GM21515 (cell line): ENCODE data around the gene PGAM5.

Experiments
- ATAC-seq: cut with Tn5 transposase; IDR thresholded peaks from one replicate; pipeline ENCODE4 v1.9.1; 2021; ENCODE audit not compliant: unreplicated experiment

The PGAM5 gene

DNA sequence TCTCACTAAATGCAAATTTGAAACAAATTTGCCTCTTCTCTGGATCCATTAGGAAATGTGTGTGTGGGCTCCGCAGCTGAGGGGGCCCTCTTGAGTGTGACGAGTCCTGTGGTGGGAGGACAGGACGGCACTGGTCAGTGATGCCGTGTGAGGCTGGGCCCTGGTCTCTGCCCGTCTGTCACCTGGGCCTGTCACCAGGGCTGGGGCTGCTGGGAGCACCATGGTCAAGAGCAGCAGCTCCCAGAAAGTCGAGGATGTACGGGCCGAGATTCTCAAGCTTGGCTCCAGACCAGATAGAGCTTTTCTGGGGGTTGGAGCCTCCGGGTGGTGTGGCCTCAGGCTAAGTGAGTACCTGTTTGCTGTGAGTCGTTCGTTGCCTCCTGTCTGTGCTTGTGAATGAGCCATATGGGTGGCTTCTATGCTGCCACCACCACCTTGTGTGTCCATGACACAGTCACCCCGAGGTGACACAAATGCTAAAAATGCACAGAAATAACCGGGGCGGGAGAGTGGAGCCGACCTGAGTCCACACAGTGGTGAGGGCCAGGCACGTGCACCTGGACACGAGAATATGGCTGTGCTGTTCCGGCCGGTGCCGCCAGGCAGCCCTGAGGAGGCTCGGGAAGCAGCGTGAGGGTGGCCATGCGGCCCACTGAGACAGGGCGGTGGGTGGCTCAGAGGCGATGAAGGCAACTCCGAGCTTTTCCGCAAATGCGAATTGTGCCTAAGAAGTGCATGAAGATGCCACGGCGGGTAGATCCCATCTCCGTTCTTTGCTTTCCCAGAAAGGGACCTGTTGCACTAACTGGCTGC lies 8.7 kb downstream of the PGAM5 start:
- ATAC-seq = no peak

GRCh38 chr12:132719954-132720324 lies 9.3 kb downstream of the PGAM5 start:
- no peak for ATAC-seq

- no peak for ATAC-seq
Measured at GRCh38 chr12:132720606-132721345, 10.1 kb downstream of the PGAM5 start.

- ATAC-seq = no peak
Measured at GRCh38 chr12:132723015-132723763, 12.5 kb downstream of the PGAM5 start.

DNA sequence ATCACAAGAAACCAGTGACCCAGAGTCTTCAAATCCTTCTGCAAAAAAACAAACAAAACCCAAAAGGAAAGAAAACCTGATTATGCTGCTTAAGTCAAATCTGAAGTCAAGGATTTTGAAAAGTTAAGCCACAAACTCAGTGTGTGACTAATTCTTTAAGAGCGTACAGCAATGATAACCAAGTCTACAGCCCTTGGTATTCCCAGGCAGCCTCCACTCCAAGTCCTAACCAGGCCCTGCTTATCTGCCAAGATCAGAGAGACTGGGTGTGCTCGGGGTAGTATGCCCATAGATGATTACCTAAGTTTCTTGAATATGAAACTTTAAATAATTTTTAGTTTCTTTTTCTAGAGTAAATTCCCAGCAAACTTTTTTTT lies 13.1 kb downstream of the PGAM5 start:
- ATAC-seq = no peak

GRCh38 chr12:132724506-132725241 lies 14.0 kb downstream of the PGAM5 start:
- no peak for ATAC-seq

DNA sequence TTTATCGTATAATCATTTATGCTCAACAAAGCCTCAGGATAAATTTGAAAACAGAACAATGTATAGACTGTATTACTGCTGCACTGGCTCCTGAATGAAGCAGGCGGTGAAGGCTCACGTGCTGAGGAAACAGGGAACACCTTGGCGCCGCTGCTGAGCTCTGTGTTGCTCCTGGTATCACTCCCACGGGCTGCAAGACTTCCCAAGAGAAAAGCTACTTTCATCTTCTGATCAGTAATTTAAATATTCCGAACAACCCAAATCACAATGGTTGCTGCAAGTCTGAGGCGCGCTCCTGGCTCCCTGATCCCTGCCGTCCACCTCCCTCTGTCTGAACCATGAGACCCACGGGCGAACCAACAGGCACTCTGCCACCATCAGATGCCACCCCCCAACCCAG lies 15.7 kb downstream of the PGAM5 start:
- ATAC-seq = no peak

GRCh38 chr12:132727091-132727794 lies 16.6 kb downstream of the PGAM5 start:
- ATAC-seq = no peak

- no peak for ATAC-seq
Measured at GRCh38 chr12:132728502-132728901, 17.9 kb downstream of the PGAM5 start.

DNA sequence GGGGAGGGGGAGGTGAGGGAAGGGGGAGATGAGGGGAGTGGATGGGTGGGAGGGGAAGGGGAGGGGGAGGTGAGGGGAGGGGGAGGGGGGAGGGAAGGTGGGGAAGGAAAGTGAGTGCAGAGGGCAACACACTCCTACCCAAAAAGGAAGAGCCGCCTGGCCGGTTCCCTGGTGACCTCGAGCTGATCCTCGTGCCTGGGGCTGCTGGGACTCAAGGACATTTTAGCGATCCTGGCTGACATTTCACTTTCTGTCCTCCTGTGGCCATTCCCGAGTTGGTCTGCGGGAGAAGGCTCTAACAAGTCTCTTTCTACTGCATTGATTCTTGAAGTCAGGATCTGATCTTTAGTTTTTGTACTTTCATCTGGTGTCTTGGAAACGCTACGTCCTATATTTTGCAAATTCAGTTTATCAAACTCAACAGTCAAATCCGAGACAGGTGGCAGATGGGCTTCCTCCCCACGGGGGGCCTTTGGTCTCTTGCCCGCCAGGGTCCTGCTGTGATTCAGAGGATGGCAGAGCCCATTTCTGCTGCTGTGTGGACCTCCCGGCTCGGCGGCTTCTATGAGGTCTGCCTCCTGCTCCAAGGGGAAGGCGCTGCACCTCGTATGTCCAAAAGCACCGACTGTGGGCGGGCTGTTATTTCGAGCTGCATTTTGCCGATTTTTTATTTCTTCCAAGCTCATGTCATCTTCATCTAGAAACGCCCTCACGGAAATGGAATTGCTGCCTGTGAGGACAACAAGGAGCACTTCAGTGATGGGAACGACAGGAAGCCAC lies 19.1 kb downstream of the PGAM5 start:
- ATAC-seq = no peak

- no peak for ATAC-seq
Measured at GRCh38 chr12:132730353-132730752, 19.7 kb downstream of the PGAM5 start.

DNA sequence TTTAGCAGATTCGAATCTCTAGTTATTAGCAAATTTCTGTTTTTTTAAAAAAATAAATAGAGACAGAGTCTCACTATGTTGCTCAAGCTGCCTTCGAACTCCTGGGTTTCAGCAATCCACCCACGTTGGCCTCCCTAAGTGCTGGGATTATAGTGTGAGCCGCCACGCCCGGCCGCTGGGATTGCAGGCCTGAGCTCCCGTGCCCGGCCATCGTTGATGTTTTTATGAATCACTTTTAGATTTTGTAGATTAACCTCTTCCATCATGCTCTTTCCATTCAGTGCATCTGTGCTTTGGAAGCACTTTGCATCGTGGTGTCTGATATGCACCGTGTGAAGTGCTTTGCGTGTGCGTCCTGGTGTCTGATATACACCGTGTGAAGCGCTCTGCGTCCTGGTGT lies 20.9 kb downstream of the PGAM5 start:
- ATAC-seq = no peak

DNA sequence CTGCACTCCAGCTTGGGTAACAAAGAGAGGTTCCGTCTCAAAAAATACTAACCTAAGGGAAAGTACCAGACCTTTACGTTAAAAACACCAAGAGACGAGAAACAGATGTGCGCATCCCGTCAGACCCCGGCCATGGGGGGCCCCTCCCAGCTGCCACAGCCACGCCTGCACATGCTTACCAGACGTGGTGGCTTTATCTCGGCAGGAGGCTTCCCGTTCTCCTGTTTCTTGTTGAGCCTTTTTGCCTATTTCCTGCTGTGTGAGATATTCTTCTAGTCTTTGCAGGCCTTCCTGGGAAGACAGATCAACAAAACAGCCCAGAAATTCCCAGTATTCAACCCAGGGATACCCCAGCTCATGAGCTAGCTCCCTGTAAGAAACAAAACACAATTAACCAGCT lies 23.6 kb downstream of the PGAM5 start:
- no peak for ATAC-seq

DNA sequence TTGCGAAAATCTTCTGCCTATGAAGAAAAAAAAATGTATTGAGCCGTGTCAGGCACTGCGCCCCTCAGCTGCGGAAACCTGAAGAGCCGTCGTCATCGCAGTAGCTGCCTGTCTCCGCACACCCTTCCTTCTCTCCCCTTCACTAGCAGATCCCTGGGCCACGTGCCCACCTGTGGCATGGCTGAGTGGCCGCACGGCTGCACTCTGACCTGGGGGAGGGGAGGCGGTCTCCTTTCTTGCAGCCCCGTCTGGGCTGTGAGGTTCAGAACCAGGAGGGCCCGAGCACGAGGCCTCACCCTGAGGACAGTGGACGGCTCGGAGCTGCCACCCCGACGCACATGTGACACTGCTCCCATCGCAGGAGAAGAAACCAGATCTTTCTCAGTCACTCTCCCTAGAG lies 24.9 kb downstream of the PGAM5 start:
- no peak for ATAC-seq

- no peak for ATAC-seq
Measured at GRCh38 chr12:132736378-132736777, 25.7 kb downstream of the PGAM5 start.

- no peak for ATAC-seq
Measured at GRCh38 chr12:132736913-132737312, 26.3 kb downstream of the PGAM5 start.

DNA sequence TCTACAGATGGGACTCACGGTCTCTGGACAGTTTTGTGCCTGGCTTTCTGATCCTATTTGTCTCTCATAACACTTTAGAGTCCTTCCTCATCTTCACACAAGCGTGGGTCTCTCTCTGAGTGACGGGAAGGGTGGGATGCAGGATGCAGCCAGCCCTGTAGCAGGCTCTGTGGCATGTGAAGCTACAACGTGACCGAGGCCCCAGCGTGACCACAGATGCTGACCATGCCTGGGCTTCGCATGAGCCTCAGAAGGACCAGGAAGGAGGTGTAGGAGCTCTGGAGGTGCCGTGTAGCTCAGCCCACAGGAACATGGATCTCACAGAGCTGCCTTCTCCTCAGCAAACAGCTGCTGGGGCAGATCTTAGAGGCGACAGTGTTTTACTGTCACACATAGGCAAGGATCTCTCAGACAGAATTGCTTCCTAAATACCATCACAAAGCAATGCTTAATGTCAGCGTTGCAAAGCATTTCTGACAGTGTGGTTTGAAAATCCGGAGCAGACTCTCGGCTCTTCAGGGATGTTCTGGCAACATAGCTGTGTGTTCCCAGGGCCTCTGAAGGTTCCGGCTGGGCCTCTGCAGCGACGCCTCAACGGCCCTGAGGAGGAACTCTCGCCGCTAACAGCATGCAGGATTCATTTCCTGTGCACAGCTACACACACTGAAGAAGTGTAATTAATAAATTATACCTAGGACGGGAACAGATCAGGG lies 29.1 kb downstream of the PGAM5 start:
- no peak for ATAC-seq

- no peak for ATAC-seq
Measured at GRCh38 chr12:132740313-132740646, 29.6 kb downstream of the PGAM5 start.

DNA sequence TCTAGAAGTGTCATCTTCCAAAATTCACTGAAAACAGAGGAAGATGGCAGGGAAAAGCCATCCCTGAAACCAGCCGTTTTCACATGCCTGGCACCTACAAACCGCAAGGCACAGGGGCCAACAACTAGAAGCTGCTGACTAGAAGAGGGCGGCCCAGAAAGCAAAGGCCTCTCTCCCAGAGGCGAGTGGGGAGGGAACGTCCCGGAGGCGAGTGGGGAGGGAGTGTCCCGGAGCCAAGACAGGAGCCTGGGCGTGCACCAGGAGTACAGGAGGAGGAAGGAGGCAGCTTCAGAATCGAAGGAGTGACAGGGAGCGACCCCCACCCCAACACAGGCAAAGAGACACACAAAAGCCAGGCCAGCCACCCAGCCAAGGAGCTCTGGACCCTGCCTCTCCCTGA lies 30.0 kb downstream of the PGAM5 start:
- ATAC-seq = no peak
